ENCODE data around the gene MYBPHL. TPM values are rescaled to one million over a fixed set of nuclear protein-coding genes. Genes with fewer than 3 reads are reported as not detected.

MYBPHL gene
- total RNA-seq, 1 donor from 2014 or later: not detected

GRCh38 chr1:109275706-109276345 lies 31.0 kb downstream of the MYBPHL start:
- Mint-ChIP-seq H3K36me3 (ENCODE audit: low read depth) (no peaks in the 10 kb centered on the region), H3K27me3 (no peaks in the 10 kb centered on the region), H3K4me3 (no peak overlapping the region), H3K4me1 (peaks cover 3% of the 10 kb centered on the region), H3K27ac (no peak overlapping the region), H3K9me3 (no peaks in the 10 kb centered on the region)
- TF ChIP-seq, protein P1, sequence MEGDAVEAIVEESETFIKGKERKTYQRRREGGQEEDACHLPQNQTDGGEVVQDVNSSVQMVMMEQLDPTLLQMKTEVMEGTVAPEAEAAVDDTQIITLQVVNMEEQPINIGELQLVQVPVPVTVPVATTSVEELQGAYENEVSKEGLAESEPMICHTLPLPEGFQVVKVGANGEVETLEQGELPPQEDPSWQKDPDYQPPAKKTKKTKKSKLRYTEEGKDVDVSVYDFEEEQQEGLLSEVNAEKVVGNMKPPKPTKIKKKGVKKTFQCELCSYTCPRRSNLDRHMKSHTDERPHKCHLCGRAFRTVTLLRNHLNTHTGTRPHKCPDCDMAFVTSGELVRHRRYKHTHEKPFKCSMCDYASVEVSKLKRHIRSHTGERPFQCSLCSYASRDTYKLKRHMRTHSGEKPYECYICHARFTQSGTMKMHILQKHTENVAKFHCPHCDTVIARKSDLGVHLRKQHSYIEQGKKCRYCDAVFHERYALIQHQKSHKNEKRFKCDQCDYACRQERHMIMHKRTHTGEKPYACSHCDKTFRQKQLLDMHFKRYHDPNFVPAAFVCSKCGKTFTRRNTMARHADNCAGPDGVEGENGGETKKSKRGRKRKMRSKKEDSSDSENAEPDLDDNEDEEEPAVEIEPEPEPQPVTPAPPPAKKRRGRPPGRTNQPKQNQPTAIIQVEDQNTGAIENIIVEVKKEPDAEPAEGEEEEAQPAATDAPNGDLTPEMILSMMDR (IDR thresholded peaks at IDR 0.05): no peak
- intact Hi-C loops (cut with micrococcal nuclease): no loop called here
- ChIA-PET CTCF (interaction anchor here (1.0 to 5.1 kb wide), 6 partner anchors 32 to 256 kb away, joined by 3 to 207 read pairs (median 9); partner anchors contain the start of genes CYB561D1 and SORT1), POLR2A (no interaction called here)
- ATAC-seq (ENCODE audit: low read depth) (no peak), DNase-seq (no peak)

DNA sequence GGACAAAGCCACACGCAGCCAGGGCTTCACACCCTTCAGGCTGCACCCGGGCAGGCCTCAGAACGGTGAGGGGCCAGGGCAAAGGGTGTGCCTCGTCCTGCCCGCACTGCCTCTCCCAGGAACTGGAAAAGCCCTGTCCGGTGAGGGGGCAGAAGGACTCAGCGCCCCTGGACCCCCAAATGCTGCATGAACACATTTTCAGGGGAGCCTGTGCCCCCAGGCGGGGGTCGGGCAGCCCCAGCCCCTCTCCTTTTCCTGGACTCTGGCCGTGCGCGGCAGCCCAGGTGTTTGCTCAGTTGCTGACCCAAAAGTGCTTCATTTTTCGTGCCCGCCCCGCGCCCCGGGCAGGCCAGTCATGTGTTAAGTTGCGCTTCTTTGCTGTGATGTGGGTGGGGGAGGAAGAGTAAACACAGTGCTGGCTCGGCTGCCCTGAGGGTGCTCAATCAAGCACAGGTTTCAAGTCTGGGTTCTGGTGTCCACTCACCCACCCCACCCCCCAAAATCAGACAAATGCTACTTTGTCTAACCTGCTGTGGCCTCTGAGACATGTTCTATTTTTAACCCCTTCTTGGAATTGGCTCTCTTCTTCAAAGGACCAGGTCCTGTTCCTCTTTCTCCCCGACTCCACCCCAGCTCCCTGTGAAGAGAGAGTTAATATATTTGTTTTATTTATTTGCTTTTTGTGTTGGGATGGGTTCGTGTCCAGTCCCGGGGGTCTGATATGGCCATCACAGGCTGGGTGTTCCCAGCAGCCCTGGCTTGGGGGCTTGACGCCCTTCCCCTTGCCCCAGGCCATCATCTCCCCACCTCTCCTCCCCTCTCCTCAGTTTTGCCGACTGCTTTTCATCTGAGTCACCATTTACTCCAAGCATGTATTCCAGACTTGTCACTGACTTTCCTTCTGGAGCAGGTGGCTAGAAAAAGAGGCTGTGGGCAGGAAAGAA lies 32.0 kb downstream of the MYBPHL start:
- CTCF ChIA-PET: no interaction called here
- Mint-ChIP-seq H3K4me1 (peaks cover 3% of the 10 kb centered on the region), H3K27me3 (no peaks in the 10 kb centered on the region), H3K4me3 (no peak overlapping the region), H3K9me3 (no peaks in the 10 kb centered on the region), H3K36me3 (ENCODE audit: low read depth) (no peaks in the 10 kb centered on the region), H3K27ac (no peak overlapping the region)
- TF ChIP-seq, protein P1 (IDR thresholded peaks at IDR 0.05): no peak
- intact Hi-C loops (cut with micrococcal nuclease): no loop called here
- ATAC-seq (ENCODE audit: low read depth): no peak
- DNase-seq: no peak
- POLR2A ChIA-PET: no interaction called here

DNA sequence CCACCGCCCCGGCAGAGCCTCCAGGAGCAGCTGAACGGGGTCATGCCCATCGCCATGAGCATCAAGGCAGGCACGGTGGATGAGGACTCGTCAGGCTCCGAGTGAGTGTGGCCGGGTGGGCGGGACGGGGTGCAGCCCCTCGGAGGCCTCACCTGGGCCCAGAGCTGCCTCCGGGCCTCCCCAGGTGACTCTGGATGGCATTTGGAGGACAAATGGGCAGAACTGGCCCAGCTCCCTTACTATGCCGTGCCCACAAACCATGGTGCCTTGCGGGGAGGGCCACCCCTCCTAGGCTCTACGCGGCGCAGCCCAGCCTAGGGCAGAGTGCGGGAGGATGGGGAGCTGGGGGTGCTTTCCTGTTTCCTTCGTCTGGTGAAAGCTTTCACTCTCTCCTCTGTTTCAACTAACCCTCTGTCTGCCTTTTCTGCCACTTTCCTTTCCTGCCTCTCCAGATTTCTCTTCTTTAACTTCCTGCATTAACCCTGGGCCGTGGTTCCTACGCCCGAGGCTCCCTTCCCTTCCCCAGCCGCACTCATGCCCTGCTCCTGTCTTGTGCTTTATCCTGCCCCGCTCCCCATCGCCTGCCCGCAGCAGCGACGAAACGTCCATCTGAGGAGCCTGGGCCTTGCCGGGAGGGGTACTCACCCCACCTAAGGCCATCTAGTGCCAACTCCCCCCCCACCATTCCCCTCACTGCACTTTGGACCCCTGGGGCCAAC lies 33.1 kb downstream of the MYBPHL start:
- TF ChIP-seq, protein P1 (IDR thresholded peaks at IDR 0.05): no peak
- Mint-ChIP-seq H3K36me3 (ENCODE audit: low read depth) (no peaks in the 10 kb centered on the region), H3K9me3 (no peaks in the 10 kb centered on the region), H3K27ac (no peak overlapping the region), H3K27me3 (no peaks in the 10 kb centered on the region), H3K4me3 (no peak overlapping the region), H3K4me1 (peaks cover 3% of the 10 kb centered on the region)
- ChIA-PET CTCF (interaction anchor here (1.2 kb wide), 1 partner anchor 13 kb away, joined by 3 read pairs; no protein-coding TSS in a partner anchor), POLR2A (no interaction called here)
- intact Hi-C loops (cut with micrococcal nuclease): no loop called here
- DNase-seq: no peak
- no peak for ATAC-seq (ENCODE audit: low read depth)

DNA sequence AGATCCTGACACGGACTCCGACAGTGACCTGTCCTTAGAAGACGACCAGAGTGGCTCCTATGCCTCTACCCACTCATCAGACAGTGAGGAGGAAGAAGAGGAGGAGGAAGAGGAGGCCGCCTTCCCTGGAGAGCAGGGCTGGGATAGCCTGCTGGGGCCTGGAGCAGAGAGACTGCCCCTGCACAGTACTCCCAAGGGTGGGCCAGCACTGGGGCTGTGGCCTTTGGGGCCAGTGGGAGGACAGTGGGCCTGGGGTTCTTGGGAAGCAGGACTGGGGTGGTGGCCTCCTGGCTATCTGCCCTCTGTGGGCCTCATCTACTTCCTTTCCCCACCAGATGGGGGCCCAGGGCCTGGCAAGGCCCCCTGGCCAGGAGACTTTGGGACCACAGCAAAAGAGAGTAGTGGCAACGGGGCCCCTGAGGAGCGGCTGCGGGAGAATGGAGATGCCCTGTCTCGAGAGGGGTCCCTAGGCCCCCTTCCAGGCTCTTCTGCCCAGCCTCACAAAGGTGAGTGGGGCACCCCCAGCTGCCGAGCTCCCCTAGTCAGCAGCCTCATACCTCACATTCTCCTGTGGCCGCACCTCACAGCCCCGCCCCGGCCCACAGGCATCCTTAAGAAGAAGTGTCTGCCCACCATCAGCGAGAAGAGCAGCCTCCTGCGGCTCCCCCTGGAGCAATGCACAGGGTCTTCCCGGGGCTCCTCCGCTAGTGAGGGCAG lies 33.8 kb downstream of the MYBPHL start:
- ATAC-seq (ENCODE audit: low read depth) (no peak), DNase-seq (no peak)
- Mint-ChIP-seq H3K27ac (no peak overlapping the region), H3K36me3 (ENCODE audit: low read depth) (no peaks in the 10 kb centered on the region), H3K4me3 (no peak overlapping the region), H3K27me3 (no peaks in the 10 kb centered on the region), H3K4me1 (peaks cover 3% of the 10 kb centered on the region), H3K9me3 (no peaks in the 10 kb centered on the region)
- ChIA-PET POLR2A (no interaction called here), CTCF (interaction anchor here (1.2 kb wide), 1 partner anchor 12 kb away, joined by 3 read pairs; no protein-coding TSS in a partner anchor)
- intact Hi-C loops (cut with micrococcal nuclease): no loop called here
- TF ChIP-seq, protein P1 (IDR thresholded peaks at IDR 0.05): no peak

Data from activated B cell treated with CpG ODN at 0.5 μM for 24 hours (primary cell).